ENCODE measurements around the gene CHCT1. TPM values are rescaled to one million over a fixed set of nuclear protein-coding genes. Genes with fewer than 3 reads are reported as not detected.

CHCT1 gene
- total RNA-seq, 2 donors from 2014 or later, result not detected

DNA sequence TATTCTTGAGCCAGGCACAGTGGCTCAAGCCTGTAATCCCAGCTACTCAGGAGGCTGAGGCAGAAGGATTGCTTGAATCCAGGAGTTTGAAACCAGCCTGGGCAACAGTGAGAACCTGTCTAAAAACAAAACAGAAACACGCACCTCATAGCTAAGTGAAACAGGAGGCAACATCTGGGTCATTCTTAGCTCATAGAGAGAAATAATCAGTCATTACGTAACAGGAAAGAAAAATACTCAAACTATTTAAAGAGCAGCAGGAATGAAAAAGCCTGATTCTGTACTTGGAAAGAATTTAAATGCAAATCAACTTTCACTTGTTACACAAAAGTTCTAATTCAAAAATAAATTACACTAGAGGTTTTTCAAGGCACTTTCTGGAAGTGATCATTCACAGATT, 17.2 kb downstream of the CHCT1 start:
- H3K4me1 Mint-ChIP-seq (ENCODE audit: low read depth in 2 of 2), result no peaks in the 10 kb centered on the region
- no peak for DNase-seq (ENCODE audit: low spot score)
- H3K27me3 Mint-ChIP-seq, result no peaks in the 10 kb centered on the region
- H3K4me3 Mint-ChIP-seq, result no peak overlapping the region
- ATAC-seq, result no peak
- no peak overlapping the region for H3K27ac Mint-ChIP-seq
- no peaks in the 10 kb centered on the region for H3K9me3 Mint-ChIP-seq
- no peaks in the 10 kb centered on the region for H3K36me3 Mint-ChIP-seq

DNA sequence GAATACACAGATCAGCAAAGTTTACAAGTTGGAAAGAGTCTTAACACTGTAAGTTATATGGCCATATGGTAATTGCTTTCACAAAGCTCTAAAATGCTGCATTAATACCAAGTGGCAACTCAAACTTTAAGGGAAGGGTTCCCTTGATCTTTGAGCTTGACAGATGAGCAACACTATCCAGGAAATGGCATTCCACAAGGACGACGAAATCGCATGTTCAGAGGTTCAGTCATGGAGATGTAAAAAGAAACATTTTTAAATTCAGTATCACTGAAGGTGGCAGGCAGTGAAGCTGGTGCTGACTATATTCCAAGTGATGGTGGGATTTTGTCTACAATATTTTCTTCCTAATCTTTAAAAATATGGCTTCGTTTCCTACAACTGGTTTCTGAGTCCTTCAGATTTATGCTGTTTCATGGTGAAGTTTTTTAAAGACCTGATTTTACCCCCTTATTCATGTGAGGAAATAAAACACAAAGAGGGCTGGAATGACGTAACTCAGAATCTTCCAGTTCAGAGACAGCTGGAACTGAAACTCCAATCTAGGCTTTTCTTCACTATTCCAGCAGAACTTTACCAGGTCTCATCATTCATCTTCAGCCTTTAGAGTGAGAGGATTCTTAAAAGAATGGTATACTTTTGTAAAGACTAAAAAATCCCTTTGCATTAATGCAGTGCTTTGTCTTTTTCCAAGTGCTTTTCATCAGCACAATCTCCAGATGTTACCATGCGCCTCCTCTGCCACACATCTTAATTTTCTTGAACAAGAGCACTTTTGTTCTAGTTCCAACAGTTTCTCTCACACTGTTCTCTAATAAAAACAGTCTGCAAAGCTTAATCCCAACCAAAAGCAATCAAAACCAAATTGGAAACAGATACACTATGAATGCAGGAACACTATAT, 20.2 kb downstream of the CHCT1 start:
- H3K27ac Mint-ChIP-seq, result no peak overlapping the region
- DNase-seq (ENCODE audit: low spot score) (no peak), ATAC-seq (no peak)
- H3K27me3 Mint-ChIP-seq, result no peaks in the 10 kb centered on the region
- no peaks in the 10 kb centered on the region for H3K4me1 Mint-ChIP-seq (ENCODE audit: low read depth in 2 of 2)
- H3K4me3 Mint-ChIP-seq, result no peak overlapping the region
- H3K36me3 Mint-ChIP-seq, result no peaks in the 10 kb centered on the region
- H3K9me3 Mint-ChIP-seq, result no peaks in the 10 kb centered on the region

DNA sequence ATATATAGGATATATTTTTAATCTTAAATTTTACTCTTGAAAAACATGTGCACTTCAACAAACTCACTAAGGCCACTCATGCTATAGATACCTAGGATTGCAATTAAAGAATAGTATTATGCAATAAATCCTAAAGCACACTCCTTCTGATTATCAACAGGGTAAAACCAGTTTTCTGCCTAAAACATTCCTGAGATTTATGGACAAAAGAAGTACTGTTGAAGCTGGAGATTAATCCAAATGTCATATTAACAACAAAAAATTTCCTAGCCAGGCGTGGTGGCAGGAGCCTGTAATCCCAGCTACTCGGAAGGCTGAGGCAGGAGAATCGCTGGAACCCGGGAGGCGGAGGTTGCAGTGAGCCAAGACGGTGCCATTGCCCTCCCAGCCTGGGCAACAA, 21.4 kb downstream of the CHCT1 start:
- Mint-ChIP-seq H3K27ac (no peak overlapping the region), H3K36me3 (peaks cover 1% of the 10 kb centered on the region), H3K4me1 (ENCODE audit: low read depth in 2 of 2) (no peaks in the 10 kb centered on the region), H3K9me3 (no peaks in the 10 kb centered on the region), H3K4me3 (no peak overlapping the region), H3K27me3 (no peaks in the 10 kb centered on the region)
- ATAC-seq (no peak), DNase-seq (ENCODE audit: low spot score) (no peak)

DNA sequence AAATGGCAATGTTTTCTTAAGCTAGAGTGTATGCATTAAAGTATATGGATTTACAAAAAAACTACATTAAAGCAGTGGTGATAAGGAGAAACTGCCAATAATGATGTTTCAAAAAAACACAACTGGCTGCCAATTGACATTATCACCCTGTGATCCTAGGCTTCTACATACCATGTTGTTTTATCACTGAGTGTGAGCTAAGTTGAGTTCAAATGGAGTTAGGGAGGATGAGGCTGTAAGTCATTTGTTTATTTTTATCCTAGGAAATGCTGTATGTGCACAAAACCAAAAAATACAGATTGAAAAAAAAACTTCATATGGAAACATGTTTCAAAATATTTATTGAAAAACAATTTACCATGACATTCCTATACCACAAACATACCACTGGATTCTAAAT, 22.9 kb downstream of the CHCT1 start:
- no peaks in the 10 kb centered on the region for H3K9me3 Mint-ChIP-seq
- no peak overlapping the region for H3K27ac Mint-ChIP-seq
- peaks cover 5% of the 10 kb centered on the region for H3K36me3 Mint-ChIP-seq
- ATAC-seq (no peak), DNase-seq (ENCODE audit: low spot score) (no peak)
- H3K4me3 Mint-ChIP-seq, result no peak overlapping the region
- no peaks in the 10 kb centered on the region for H3K27me3 Mint-ChIP-seq
- H3K4me1 Mint-ChIP-seq (ENCODE audit: low read depth in 2 of 2), result no peaks in the 10 kb centered on the region

DNA sequence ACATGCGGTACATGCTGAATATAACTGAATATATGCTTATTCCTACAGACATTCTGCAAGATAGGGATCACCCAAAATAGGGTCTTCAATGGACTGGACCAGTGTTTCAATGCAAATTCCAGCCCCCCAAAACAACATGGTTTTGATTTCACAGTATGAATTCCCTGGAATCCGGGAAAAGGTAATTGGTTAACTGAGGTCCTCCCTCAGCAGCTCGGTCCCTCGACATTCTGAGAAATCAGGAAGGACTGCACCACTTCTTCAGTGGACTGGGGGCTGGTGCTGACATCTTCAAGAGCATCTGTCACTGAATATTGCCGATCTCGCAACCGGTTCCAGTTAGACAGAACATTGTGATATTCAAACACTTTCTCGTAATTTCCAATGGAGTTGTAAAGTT, 25.1 kb downstream of the CHCT1 start:
- peaks cover 5% of the 10 kb centered on the region for H3K36me3 Mint-ChIP-seq
- no peaks in the 10 kb centered on the region for H3K27me3 Mint-ChIP-seq
- ATAC-seq (no peak), DNase-seq (ENCODE audit: low spot score) (no peak)
- H3K27ac Mint-ChIP-seq, result no peak overlapping the region
- H3K4me1 Mint-ChIP-seq (ENCODE audit: low read depth in 2 of 2), result no peaks in the 10 kb centered on the region
- H3K9me3 Mint-ChIP-seq, result no peaks in the 10 kb centered on the region
- H3K4me3 Mint-ChIP-seq, result no peak overlapping the region

DNA sequence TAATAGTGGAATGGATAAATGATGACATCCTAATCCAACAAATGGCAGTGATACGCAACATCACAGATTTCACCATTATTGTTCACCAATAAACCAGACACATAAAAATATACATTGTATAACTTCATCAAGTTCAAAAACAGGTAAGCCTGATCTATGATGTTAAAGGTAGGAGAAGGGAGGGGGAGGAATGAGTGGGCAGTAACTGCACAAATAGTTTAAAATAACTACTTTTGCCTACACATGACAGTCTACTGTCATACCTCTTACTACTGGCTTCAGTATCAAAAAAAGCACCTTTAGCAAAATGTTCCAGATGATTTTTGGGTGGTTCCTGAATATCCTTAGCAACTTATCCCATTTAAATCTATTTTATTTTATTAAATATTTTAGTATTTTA, 28.8 kb downstream of the CHCT1 start:
- Mint-ChIP-seq H3K4me3 (no peak overlapping the region), H3K4me1 (ENCODE audit: low read depth in 2 of 2) (no peaks in the 10 kb centered on the region), H3K9me3 (no peaks in the 10 kb centered on the region), H3K36me3 (peaks cover 5% of the 10 kb centered on the region), H3K27me3 (no peaks in the 10 kb centered on the region), H3K27ac (no peak overlapping the region)
- ATAC-seq (no peak), DNase-seq (ENCODE audit: low spot score) (no peak)

DNA sequence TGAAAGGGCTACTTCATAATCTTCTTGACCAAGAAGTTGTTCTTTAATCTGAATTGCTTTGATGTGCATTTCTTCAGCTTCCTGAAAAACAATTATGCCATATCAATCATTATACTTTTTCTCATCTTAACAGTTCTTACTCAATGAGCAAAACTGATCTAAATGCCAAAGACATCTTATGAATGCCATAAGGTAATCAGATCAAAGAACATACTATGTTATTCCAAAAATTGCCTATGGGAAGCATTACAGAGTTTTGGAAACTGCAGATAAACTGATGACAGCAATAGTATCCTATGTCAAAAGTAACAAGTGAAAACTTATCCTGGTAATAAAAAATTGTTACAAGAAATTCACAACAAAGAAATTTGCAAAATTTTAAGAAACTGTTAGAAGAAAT, 29.7 kb downstream of the CHCT1 start:
- Mint-ChIP-seq H3K9me3 (no peaks in the 10 kb centered on the region), H3K36me3 (peaks cover 7% of the 10 kb centered on the region)
- ATAC-seq, result no peak

DNA sequence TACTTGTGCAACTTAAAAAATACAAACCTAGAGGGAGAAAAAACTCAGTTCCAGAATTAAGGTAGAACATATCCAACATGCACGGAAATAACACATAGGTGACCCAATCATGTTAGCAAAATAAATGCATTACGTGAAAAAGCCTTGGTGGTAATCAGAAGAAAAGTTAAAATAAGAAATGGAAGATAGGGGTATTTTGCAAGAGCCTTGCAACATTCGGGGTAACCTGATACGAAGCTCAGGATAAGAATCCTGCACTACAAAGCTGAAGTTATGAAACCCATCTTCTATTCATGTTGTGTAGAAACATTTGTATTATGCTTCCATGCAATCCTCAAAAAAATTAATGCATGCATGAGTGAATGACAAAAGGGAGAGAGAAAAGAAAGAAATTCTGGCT, 33.1 kb downstream of the CHCT1 start:
- Mint-ChIP-seq H3K9me3 (no peaks in the 10 kb centered on the region), H3K36me3 (peaks cover 8% of the 10 kb centered on the region), H3K4me1 (ENCODE audit: low read depth in 2 of 2) (peaks cover 6 to 11% of the 10 kb centered on the region in 2 donors), H3K4me3 (no peak overlapping the region), H3K27ac (no peak overlapping the region), H3K27me3 (no peaks in the 10 kb centered on the region)
- DNase-seq (ENCODE audit: low spot score) (no peak), ATAC-seq (no peak)

More for the DNA sequence above, 29.7 kb downstream of the CHCT1 start:
- Mint-ChIP-seq H3K27me3 (no peaks in the 10 kb centered on the region), H3K27ac (no peak overlapping the region), H3K4me3 (no peak overlapping the region), H3K4me1 (ENCODE audit: low read depth in 2 of 2) (peaks cover 4 to 6% of the 10 kb centered on the region in 2 donors)
- no peak for DNase-seq (ENCODE audit: low spot score)

DNA sequence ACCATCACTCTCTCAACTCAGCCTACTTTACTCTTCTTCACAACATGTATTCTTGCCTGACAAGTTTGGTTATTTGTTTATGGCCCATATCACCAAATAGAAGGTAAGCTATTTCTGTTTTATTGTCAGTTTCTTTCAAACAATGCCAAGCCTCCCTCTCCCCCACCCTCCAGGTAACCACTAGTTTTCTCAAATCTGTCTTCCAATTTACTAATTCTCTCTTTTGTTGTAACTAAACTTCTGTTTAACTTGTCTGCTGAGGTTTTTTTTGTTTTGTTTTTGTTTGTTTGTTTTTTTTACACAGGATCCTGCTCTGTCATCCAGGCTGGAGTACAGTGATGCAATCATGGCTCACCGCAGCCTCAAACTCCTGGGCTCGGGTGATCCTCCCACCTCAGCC, 34.9 kb downstream of the CHCT1 start:
- H3K27me3 Mint-ChIP-seq, result no peaks in the 10 kb centered on the region
- no peak for ATAC-seq
- DNase-seq (ENCODE audit: low spot score), result no peak
- no peaks in the 10 kb centered on the region for H3K9me3 Mint-ChIP-seq
- peak overlapping the region in 1 of 2 donors; percentile 77 for H3K27ac Mint-ChIP-seq
- peaks cover 8% of the 10 kb centered on the region for H3K36me3 Mint-ChIP-seq
- no peak overlapping the region for H3K4me3 Mint-ChIP-seq
- H3K4me1 Mint-ChIP-seq (ENCODE audit: low read depth in 2 of 2), result peaks cover 6 to 11% of the 10 kb centered on the region in 2 donors

DNA sequence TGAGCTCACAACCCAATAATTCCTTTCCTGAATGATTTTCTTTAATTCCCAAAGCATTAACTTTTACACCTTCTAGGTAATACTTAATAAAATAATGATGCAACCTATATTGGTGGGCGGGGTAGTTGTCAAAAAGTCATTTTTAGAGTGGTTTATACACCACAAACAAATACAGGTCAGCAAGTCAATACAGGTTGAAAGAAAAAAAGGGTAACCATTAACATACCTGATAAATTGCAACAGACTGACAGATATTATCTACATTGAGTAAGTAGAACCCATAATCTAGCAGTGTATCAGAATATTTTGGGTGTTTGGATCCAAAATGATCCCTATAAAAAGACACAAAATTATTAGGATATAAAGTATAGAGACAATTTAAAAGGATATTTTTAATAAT, 39.3 kb downstream of the CHCT1 start:
- H3K27me3 Mint-ChIP-seq, result no peaks in the 10 kb centered on the region
- peaks cover 14% of the 10 kb centered on the region for H3K36me3 Mint-ChIP-seq
- no peak overlapping the region for H3K27ac Mint-ChIP-seq
- H3K4me1 Mint-ChIP-seq (ENCODE audit: low read depth in 2 of 2), result peaks cover 4 to 9% of the 10 kb centered on the region in 2 donors
- H3K9me3 Mint-ChIP-seq, result no peaks in the 10 kb centered on the region
- no peak overlapping the region for H3K4me3 Mint-ChIP-seq
- no peak for DNase-seq (ENCODE audit: low spot score)
- no peak for ATAC-seq

DNA sequence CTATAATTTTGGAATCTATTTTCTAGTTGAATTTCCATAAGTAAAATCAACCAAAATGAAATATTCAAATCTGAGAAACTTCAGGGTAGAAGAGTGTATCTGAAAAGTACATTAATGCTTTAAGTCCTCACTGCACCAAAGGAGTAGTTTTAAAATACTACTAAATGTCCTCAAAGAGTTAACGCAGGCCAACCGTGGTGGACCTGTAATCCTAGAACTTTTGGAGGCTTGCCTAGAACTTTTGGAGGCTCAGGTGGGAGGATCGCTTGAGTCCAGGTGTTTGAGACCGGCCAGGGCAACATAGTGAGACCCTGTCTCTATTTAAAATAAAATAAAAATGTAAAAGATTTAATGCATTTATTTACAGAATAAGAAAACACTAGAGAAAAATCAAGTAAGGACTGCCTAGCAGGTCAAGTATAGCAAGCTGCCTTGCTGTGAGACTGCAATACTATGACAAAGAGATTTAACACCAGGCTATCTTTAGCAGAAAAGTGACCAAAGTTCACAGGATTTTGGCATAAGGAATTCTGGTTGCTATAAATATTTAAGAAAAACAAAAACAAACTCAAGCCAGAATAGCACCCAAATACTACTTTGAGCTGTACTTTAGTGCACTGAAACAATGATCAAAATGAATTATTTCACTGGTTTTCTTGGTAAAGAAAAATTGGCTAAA, 41.0 kb downstream of the CHCT1 start:
- H3K4me1 Mint-ChIP-seq (ENCODE audit: low read depth in 2 of 2), result peaks cover 0 to 3% of the 10 kb centered on the region in 2 donors
- ATAC-seq (no peak), DNase-seq (ENCODE audit: low spot score) (no peak)
- peaks cover 6% of the 10 kb centered on the region for H3K36me3 Mint-ChIP-seq
- H3K9me3 Mint-ChIP-seq, result no peaks in the 10 kb centered on the region
- no peaks in the 10 kb centered on the region for H3K27me3 Mint-ChIP-seq
- no peak overlapping the region for H3K4me3 Mint-ChIP-seq
- no peak overlapping the region for H3K27ac Mint-ChIP-seq

DNA sequence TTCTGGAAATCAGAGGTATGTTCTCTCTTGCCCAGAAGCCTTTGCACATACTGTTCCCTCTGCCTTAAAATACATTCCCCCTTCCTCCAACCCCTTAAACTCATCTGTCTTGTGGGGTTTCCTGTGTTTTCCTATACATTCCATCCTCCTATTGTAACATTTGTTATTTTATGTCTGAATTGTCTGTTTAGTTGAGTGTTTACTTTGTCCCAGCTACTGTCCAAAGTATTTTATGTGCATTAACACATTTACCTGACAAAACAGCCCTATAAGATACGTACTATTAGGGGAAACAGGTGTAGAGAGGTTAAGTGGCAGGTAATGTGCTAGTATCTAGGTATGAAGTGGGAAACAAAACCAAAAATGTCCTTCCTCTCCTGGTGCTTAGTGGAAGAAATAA, 42.1 kb downstream of the CHCT1 start:
- Mint-ChIP-seq H3K36me3 (peaks cover 6% of the 10 kb centered on the region), H3K4me3 (no peak overlapping the region), H3K27ac (no peak overlapping the region), H3K4me1 (ENCODE audit: low read depth in 2 of 2) (peaks cover 0 to 3% of the 10 kb centered on the region in 2 donors), H3K27me3 (no peaks in the 10 kb centered on the region), H3K9me3 (no peaks in the 10 kb centered on the region)
- no peak for ATAC-seq
- DNase-seq (ENCODE audit: low spot score), result no peak

DNA sequence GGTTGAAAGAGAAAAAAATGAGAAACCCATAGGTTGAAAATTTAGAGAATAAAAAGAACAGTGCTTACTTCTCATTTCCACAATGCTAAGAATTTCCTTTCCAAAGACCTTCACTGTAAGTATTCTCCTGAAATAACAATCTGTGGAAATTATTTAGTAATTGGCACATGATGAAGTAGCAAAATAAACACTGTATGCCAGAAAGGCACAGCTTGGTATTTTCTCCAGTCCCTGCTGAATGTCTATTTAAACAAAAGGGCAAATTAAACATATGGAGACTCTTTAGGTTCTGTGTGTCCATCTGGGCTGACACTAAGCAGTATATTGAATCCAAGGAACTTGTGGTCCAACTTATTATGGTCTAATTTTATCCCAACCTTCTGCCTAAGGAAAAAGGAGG, 46.1 kb downstream of the CHCT1 start:
- Mint-ChIP-seq H3K4me3 (no peak overlapping the region), H3K9me3 (no peaks in the 10 kb centered on the region), H3K4me1 (ENCODE audit: low read depth in 2 of 2) (peaks cover 9 to 12% of the 10 kb centered on the region in 2 donors), H3K27me3 (no peaks in the 10 kb centered on the region), H3K27ac (no peak overlapping the region), H3K36me3 (peaks cover 20% of the 10 kb centered on the region)
- ATAC-seq (no peak), DNase-seq (ENCODE audit: low spot score) (no peak)

DNA sequence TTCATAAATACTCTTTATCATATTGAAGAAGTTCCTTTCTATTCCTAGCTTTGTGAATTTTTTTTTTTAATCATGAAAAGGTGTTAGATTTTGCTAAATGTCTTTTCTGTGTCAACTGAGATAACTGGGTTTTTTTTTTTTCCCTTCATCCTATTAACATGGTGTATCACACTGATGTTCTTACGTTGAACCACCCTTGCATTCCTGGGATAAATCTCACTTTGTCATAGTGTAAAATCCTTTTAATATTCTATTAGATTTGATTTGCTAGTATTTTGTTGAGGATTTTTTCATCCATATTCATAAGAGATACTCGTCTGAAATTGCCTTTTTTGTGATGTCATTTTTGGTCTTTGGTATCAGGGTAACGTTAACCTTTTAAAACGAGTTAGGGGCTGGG, 49.2 kb downstream of the CHCT1 start:
- no peak overlapping the region for H3K4me3 Mint-ChIP-seq
- H3K4me1 Mint-ChIP-seq (ENCODE audit: low read depth in 2 of 2), result peaks cover 9 to 12% of the 10 kb centered on the region in 2 donors
- H3K9me3 Mint-ChIP-seq, result no peaks in the 10 kb centered on the region
- no peak for ATAC-seq
- DNase-seq (ENCODE audit: low spot score), result no peak
- H3K27me3 Mint-ChIP-seq, result no peaks in the 10 kb centered on the region
- no peak overlapping the region for H3K27ac Mint-ChIP-seq
- H3K36me3 Mint-ChIP-seq, result peaks cover 14% of the 10 kb centered on the region
